SHP77 (cell line): ENCODE data around the gene UBALD2.

Experiments
- DNase-seq, 2 experiments: peaks; one replicate each; lab custom pipeline; 2025; lab: John Stamatoyannopoulos, UW

UBALD2 gene

GRCh38 chr17:76318586-76318985 is 53.4 kb downstream of the UBALD2 start:
- DNase-seq: no peak
